GM15510 (cell line): ENCODE measurements around the gene GRIN3B.

Experiments
- POLR2A ChIP-seq: IDR thresholded peaks from 3 replicates; pipeline ENCODE4 v1.6.1; 2011; ENCODE audit warnings: borderline replicate concordance; ENCODE audit not compliant: insufficient read length; ENCODE audit errors: extremely low read depth

The GRIN3B gene

DNA sequence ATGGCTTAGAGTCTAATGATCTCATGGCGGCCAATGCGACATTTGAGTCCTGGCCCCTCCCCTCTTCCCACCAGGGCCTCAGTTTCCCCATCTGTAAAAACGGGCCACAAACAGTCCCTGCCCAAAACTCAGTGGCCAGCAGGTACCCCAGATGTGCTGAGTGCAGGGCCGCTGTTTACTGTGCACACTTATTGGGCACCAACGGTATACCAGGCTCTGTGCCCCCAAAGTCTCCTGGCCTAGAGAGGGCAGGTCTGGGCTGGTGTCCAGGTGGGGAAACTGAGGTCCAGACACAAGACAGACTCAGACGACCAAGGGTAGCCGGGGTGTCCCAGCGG is 39.6 kb upstream of the GRIN3B start:
- no peak for TF ChIP-seq POLR2A

DNA sequence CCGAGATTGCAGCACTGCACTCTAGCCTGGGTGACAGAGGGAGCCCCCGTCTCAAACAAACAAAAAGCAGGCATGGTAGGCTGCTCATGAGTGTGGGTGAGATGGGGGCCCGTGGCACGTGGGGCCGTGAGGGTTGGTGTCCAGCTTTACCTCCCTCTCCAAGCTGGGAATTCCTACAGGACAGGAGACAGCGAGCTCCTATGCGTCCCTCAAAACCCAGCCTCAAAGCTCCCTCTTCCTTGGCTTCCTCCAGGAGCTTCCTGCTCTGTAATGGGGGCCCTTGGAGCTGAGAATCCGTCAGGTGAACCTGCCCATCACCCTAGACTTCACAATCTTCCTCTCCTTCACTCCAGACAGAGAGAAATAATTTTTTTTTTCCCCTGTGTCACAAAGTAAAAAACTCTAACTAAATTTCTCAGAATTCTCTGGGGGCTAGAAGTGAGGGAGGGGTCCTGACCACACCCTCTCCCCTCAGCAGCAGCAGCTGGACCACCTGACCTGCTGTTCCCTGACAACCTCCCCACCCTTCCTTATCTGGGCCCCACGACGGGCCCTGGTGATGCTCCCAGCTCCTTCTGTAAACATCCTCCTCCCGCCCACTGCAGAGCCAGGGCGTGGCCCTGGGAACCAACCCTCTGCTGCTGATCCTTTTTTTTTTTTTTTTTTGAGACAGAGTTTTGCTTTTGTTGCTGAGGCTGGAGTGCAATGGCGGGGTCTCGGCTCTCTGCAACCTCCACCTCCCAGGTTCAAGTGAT is 38.2 kb upstream of the GRIN3B start:
- no peak for TF ChIP-seq POLR2A

GRCh38 chr19:962683-963400 is 37.4 kb upstream of the GRIN3B start:
- TF ChIP-seq POLR2A, result no peak

DNA sequence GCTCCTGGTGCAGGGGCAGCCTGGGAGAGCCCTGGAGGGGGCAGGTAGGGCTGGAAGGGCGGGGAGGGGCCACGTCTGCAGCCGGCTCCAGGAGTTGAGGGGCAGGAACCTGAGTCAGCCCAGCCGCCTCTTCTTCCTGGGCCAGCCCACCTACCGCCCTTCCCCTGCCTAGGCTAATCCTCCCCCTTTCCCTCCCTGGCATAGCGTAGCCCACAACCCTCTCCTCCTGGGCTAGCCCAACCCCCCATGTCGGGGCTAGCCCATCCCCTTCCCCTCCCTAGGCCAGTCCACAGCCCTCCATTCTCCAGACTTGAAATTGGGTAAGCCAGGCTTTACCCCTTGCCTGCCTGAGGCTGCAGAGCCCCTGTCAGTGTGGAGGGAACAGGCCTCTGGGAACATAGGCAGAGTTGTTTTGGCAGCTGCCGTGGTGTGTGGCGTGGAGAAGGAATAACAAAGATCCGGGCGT is 36.7 kb upstream of the GRIN3B start:
- TF ChIP-seq POLR2A, result no peak

DNA sequence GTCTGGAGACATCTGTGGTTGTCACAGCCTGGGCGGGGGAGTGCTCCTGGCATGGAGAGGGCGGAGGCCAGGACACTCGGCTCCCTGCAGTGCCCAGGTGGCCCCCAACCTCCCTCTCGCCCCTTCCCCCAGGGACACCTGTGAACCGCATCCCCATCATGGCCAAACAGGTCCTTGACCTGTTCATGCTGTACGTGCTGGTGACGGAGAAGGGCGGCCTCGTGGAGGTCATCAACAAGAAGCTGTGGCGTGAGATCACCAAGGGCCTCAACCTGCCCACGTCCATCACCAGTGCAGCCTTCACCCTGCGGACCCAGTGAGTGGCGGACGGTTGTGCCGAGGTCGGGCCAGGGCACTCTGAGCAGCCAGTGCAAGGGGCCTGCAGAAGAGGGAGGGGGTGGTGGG is 36.1 kb upstream of the GRIN3B start:
- TF ChIP-seq POLR2A, result no peak

GRCh38 chr19:964761-965694 is 35.2 kb upstream of the GRIN3B start:
- TF ChIP-seq POLR2A, result no peak

DNA sequence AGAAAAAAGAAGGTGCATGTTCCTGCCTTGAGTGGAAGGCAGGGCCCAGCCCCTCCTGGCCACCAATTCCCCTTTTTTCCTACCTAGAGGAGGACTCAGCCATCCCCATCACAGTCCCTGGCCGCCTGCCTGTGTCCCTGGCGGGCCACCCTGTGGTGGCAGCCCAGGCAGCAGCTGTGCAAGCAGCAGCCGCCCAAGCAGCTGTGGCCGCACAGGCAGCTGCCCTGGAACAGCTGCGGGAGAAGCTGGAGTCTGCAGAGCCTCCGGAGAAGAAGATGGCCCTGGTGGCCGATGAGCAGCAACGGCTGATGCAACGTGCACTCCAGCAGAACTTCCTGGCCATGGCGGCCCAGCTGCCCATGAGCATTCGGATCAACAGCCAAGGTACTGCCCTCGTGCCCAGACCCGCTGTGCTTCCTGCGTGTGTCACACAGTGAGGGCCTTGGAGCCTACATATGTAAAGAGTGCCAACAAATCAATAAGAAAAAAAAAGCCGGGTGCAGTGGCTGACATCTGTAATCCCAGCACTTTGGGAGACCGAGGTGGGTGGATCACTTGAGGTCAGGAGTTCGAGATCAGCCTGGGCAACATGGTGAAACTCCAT is 33.6 kb upstream of the GRIN3B start:
- TF ChIP-seq POLR2A, result no peak

DNA sequence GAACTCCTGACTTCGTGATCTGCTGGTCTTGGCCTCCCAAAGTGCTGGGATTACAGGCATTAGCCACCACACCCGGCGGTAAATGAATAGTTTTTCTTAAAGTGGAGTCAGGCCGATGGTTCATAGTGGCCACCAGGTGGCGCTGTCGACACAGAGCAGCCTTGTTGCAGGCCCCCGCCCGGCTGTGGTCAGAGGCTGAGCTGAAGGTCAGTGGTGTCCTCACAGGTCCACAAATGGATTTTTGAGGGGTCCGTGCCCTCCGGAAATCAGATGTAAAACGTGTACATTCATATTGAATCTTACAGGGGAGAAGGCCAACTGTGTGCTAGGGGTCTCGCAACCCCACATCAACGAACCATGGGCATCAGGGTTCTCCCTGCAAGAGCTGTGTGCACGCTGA is 29.5 kb upstream of the GRIN3B start:
- TF ChIP-seq POLR2A, result no peak

DNA sequence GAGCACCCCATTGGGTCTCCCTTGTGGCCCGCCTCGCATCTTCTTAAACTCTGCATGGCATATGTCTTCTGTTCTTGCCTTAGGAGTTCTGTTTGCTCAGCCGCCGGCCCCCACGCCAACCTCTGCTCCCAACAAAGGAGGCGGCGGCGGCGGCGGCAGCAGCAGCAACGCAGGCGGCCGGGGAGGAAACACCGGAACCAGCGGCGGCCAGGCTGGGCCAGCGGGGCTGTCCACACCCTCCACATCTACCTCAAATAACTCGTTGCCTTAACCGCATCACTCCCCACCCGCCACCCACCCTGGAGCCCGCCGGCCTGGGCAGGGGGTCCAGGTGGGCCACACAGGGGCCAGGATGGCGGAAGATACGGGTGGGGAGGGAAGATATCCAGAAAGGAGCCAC is 28.4 kb upstream of the GRIN3B start:
- no peak for TF ChIP-seq POLR2A

- no peak for TF ChIP-seq POLR2A
These were observed 27.9 kb upstream of the GRIN3B start for GRCh38 chr19:972281-972680.

DNA sequence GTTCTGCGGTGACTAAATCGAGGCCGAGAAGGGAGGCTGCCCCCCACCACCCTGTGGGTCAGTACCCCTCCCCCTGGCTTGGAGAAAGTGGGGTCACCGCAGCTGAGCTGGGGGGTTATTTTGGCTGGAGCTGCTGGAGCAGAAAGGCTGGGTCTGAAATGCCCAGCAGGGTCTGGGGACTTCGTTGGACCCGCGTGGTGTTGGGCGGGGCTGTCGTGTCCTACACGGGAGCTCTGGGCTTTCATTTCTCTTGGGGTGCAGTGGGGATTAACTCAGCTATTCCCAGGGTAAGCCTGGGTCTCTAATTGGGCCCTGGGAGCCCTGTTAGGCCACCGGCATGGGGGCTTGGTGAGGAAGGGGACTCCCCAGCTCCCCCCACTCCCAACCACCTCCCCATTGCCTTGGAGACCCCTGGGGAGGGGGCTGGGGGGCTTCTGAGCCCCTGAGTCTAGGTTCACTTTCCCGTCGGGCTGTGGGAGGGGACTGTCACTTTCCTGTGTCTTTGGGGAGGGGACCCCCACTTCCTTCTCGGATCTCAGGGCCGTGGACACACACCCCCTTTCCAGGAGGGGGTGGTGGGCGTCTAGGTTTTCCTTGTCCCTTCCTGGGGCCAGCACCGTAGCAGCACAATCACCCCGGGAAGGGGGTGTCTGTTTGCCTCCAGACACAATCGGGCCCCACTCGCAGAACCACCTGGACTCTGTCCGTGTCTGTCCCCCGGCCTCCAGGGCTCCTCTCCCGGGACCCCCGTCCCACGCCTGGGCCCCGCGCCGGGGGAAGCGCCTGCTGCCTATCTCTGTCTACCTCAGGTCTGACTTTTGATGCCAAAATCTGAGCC is 26.3 kb upstream of the GRIN3B start:
- TF ChIP-seq POLR2A, result no peak

DNA sequence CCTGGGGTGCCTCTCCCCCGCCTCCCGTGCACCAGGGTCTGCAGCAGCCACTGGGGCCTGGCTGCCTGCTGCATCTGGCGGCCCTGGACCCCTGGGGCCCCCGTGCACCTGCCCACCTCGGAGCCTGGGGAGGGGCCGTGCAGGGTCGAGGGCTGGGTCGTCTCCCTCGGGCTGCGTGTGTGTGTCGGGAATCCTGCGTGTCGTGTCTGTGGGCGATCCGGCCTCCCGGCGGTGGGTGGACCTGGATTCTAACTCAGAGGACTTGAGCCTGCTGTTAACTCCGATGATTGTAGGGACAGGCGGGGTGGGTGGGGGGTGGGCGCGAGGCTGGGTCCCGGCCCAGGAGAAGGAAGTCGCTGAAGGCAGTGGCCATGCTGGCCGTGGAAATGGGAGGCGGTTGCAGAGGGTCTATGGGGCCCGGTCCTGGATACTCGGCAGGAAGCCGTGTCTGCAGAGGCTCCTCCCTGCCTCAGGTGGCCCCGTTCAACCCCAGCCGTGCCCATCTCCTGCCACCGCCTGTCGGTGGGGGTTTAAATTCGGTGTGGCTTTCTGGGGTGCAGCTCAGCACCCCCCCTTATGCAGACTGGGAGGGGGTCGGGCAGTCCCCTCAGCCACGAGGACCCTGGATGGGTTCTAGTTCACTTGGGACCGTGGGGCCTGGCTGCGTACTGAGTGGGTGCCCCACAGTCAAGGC is 25.5 kb upstream of the GRIN3B start:
- no peak for TF ChIP-seq POLR2A

DNA sequence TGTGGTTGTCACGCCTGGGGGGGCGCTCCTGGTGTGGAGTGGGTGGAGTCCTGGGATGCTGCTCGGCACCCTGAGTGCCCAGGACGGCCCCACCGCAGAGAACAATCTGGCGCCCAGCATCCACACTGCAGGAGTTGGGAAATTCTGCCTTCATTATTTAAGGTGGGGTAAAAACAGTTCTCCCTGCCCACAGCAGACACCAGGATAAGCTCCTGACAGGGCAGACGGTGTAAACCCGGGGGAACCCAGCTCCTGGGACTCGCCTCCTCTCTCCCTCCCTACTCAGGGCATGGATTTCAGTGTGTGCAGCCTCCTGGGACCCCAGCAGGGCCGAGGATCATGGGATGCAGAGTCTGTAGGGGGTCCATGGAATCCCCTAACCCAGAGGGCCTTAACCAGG is 23.7 kb upstream of the GRIN3B start:
- no peak for TF ChIP-seq POLR2A
